ENCODE results near the gene GLYAT. TPM values are rescaled to one million over a fixed set of nuclear protein-coding genes. Genes with fewer than 3 reads are reported as not detected.
A peak's percentile ranks its signal among the peaks of the same experiment; 100 is the strongest.

Gene GLYAT
- total and polyA plus RNA-seq, 5 donors = 0.39 to 0.57 TPM; not detected in 3

- no peak overlapping the region for H3K27ac ChIP-seq (ENCODE audit: low read length)
- H3K4me3 ChIP-seq (ENCODE audit: low read length) = no peak overlapping the region
- no peaks in the 10 kb centered on the region for H3K27me3 ChIP-seq (ENCODE audit: control insufficient read depth, insufficient read depth)
- DNase-seq = peak; percentile 71 to 92 (median 89)
- ATAC-seq = peak; percentile 93 to 95
- WGBS = 39% methylated on average over 13 of the region's 13 CpGs
- intact Hi-C loops (cut with DNase I) = loop anchor here in 3 of 4 donors (10.0 kb wide), 1 partner anchor 101 kb away; the partner anchor contains the start of genes LPXN (in 3 of the 3) and ZFP91 (in 3 of the 3)
- H3K4me1 ChIP-seq (ENCODE audit: control insufficient read depth, insufficient read depth, low read length) = no peaks in the 10 kb centered on the region
- no peaks in the 10 kb centered on the region for H3K9me3 ChIP-seq (ENCODE audit: control insufficient read depth, low read length)
These were observed 56.2 kb downstream of the GLYAT start for GRCh38 chr11:58675334-58676155.

- intact Hi-C loops (cut with DNase I) = loop anchor here in 3 of 4 donors (10.0 kb wide), 1 partner anchor 100 kb away; the partner anchor contains the start of genes LPXN (in 3 of the 3) and ZFP91 (in 3 of the 3)
- DNase-seq = peak in 1 of 3 donors; percentile 35
- no peaks in the 10 kb centered on the region for H3K27me3 ChIP-seq (ENCODE audit: control insufficient read depth, insufficient read depth)
- H3K4me1 ChIP-seq (ENCODE audit: control insufficient read depth, insufficient read depth, low read length) = no peaks in the 10 kb centered on the region
- H3K27ac ChIP-seq (ENCODE audit: low read length) = no peak overlapping the region
- WGBS = 72% methylated on average over 12 of the region's 12 CpGs
- H3K9me3 ChIP-seq (ENCODE audit: control insufficient read depth, low read length) = no peaks in the 10 kb centered on the region
- H3K4me3 ChIP-seq (ENCODE audit: low read length) = no peak overlapping the region
- peak; percentile 65 to 86 for ATAC-seq
These were observed 57.1 kb downstream of the GLYAT start for GRCh38 chr11:58674609-58675008.

DNA sequence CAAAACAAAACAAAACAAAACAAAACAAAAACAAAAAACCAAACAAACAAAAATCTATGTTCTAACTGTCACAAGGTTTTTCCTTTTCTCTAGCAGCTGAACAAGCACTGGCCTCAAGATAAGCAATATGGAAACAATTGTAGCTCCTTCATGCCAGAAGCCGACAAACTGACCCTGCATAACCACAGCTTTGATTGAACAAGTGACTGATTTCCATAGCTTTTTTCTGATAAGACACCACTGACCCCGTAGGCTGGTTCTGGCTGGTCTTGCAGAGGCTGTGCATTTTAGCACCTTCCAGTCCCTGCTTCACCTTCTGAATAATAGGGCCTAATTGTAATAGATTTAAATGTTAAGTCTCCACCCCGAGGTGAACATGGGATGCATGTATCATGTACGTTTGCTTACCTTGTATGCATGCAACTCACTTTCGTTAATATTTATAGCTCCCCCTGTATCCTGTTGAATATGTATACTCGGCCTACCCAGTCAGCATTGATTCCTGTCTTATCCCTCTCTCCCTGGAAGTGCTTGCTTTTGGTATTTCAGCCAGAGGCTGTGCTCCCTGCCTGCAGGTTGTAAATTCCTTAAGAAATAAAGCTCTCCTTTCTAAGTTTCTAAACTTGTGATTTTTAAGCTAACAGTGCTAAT lies 59.6 kb downstream of the GLYAT start:
- WGBS = 58% methylated on average over 6 of the region's 6 CpGs
- no peak overlapping the region for H3K4me3 ChIP-seq (ENCODE audit: low read length)
- intact Hi-C loops (cut with DNase I) = loop anchor here in 3 of 4 donors (10.0 kb wide), 1 partner anchor 97 kb away; the partner anchor contains the start of genes LPXN (in 3 of the 3) and ZFP91 (in 3 of the 3)

DNA sequence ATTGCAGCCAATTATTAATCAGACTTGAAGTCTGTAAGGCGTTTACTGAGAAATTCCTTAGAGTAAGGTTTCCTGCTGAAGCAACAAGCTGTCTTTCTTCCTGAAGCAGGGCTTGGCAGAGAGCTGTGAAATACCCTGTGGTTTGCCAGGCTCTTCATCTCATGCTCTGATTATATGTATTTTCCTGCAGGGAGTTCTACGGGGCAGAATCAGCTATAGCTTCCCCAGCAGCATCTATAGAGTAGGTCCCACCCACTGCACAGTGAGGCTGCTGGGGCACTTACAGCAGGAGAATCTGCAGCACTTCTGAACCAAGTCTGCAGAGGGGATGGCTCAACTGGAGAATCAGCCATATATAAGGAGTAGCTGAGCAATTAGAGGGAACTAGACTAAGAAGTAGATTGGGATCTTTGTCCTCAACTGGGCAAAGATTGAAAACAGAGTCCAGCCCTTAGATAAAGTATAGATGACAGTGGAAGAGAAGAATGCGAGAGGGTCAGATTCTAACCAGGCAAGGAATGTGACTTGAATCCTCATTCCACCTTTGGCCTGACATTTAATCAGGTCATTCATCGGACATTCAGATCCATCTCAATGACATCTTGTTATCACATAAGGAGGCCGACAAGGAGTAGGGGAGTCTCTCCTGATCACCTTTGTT lies 71.7 kb downstream of the GLYAT start:
- WGBS = 63% methylated on average over 5 of the region's 5 CpGs
- Histone ChIP-seq H3K9me3 (ENCODE audit: control insufficient read depth, low read length) (no peaks in the 10 kb centered on the region), H3K4me1 (ENCODE audit: control insufficient read depth, insufficient read depth, low read length) (no peaks in the 10 kb centered on the region), H3K4me3 (ENCODE audit: low read length) (no peak overlapping the region), H3K27me3 (ENCODE audit: control insufficient read depth, insufficient read depth) (no peaks in the 10 kb centered on the region), H3K27ac (ENCODE audit: low read length) (no peak overlapping the region)
- intact Hi-C loops (cut with DNase I) = no loop called here
- no peak for DNase-seq
- ATAC-seq = no peak

More for the DNA sequence above, 59.6 kb downstream of the GLYAT start:
- H3K9me3 ChIP-seq (ENCODE audit: control insufficient read depth, low read length) = no peaks in the 10 kb centered on the region
- ATAC-seq = no peak
- H3K27ac ChIP-seq (ENCODE audit: low read length) = no peak overlapping the region
- DNase-seq = no peak
- H3K4me1 ChIP-seq (ENCODE audit: control insufficient read depth, insufficient read depth, low read length) = no peaks in the 10 kb centered on the region
- no peaks in the 10 kb centered on the region for H3K27me3 ChIP-seq (ENCODE audit: control insufficient read depth, insufficient read depth)

- H3K9me3 ChIP-seq (ENCODE audit: control insufficient read depth, low read length) = no peaks in the 10 kb centered on the region
- H3K4me3 ChIP-seq (ENCODE audit: low read length) = no peak overlapping the region
- no peaks in the 10 kb centered on the region for H3K4me1 ChIP-seq (ENCODE audit: control insufficient read depth, insufficient read depth, low read length)
- no peaks in the 10 kb centered on the region for H3K27me3 ChIP-seq (ENCODE audit: control insufficient read depth, insufficient read depth)
- H3K27ac ChIP-seq (ENCODE audit: low read length) = no peak overlapping the region
- ATAC-seq = no peak
- no peak for DNase-seq
- WGBS = 32% methylated on average over 2 of the region's 2 CpGs
- intact Hi-C loops (cut with DNase I) = no loop called here
These were observed 72.3 kb downstream of the GLYAT start for GRCh38 chr11:58659404-58659803.

Other genes with a start within 250 kb of the GLYAT start
- not detected for gene OR5B21, start 223.8 kb downstream of the GLYAT start, total RNA-seq
- not detected for gene OR5B21, start 223.8 kb downstream of the GLYAT start, polyA plus RNA-seq
- 1 to 10 TPM; 4.6 to 7.1 (median 6.4) TPM for gene LPXN, start 156.1 kb downstream of the GLYAT start, total RNA-seq
- gene LPXN, start 156.1 kb downstream of the GLYAT start, polyA plus RNA-seq = 3.0 TPM
- 10 to 100 TPM; 53.3 to 60.9 (median 55.8) TPM for gene ZFP91, start 152.9 kb downstream of the GLYAT start, total RNA-seq
- 16.7 TPM for gene ZFP91, start 152.9 kb downstream of the GLYAT start, polyA plus RNA-seq
- gene CNTF, start 109.3 kb downstream of the GLYAT start, total RNA-seq = 1 to 10 TPM in 3 of 4 donors, under 1 TPM in 1; 0.91 to 2.7 (median 1.1) TPM
- 0.59 TPM for gene CNTF, start 109.3 kb downstream of the GLYAT start, polyA plus RNA-seq
- gene GLYATL2, start 112.8 kb upstream of the GLYAT start, total RNA-seq = under 1 TPM in 3 of 4 donors, not detected in 1; 0.26 to 0.47 (median 0.40) TPM
- gene GLYATL2, start 112.8 kb upstream of the GLYAT start, polyA plus RNA-seq = 0.16 TPM
- gene GLYATL1, start 207.5 kb upstream of the GLYAT start, total RNA-seq = not detected
- gene GLYATL1, start 207.5 kb upstream of the GLYAT start, polyA plus RNA-seq = not detected

Measured in right cardiac atrium (tissue), 5 donors.